ENCODE data around the gene WDR37. TPM values are rescaled to one million over a fixed set of nuclear protein-coding genes. Genes with fewer than 3 reads are reported as not detected.

WDR37 gene
- total RNA-seq, 1 experiment from 2014 or later = 4.5 TPM

- Histone ChIP-seq H4K20me1 (ENCODE audit: low read length) (no peaks in the 10 kb centered on the region), H3K4me1 (ENCODE audit: insufficient read depth, low read length) (no peaks in the 10 kb centered on the region), H2AFZ (ENCODE audit: low read length) (no peak overlapping the region), H3K36me3 (ENCODE audit: low read depth, low read length) (no peaks in the 10 kb centered on the region), H3K9ac (ENCODE audit: low read length) (no peak overlapping the region), H3F3A (ENCODE audit: low read length, unreplicated experiment) (no peaks in the 10 kb centered on the region), H3K79me2 (ENCODE audit: low read length) (no peaks in the 10 kb centered on the region), H3K27me3 (ENCODE audit: low read length) (no peaks in the 10 kb centered on the region), H3K4me2 (ENCODE audit: low read length) (no peak overlapping the region), H3K9me3 (ENCODE audit: low read length) (no peaks in the 10 kb centered on the region), H3K27ac (ENCODE audit: low read length) (no peak overlapping the region), H3K4me3 (ENCODE audit: low read length) (no peak overlapping the region), H3K9me2 (replicated peaks; ENCODE audit: low read length) (no peaks in the 10 kb centered on the region)
- TF ChIP-seq EZH2 (IDR thresholded peaks at IDR 0.05; ENCODE audit: low read length, unreplicated experiment) (no peak), CTCF (conservative IDR thresholded peaks at IDR 0.05; ENCODE audit: low read depth, low read length) (no peak), EZH2phosphoT487 (IDR thresholded peaks at IDR 0.05; ENCODE audit: borderline replicate concordance, low read length) (no peak)
- intact Hi-C loops (cut with micrococcal nuclease) = no loop called here
- BruUV-seq (replicated peaks) = no TSS peak
- ATAC-seq (no peak), DNase-seq (no peak)
- ChIA-PET CTCF (no interaction called here), POLR2A (ENCODE audit: unreplicated experiment) (no interaction called here)
These were observed 18.0 kb downstream of the WDR37 start for GRCh38 chr10:1074052-1074747.

GRCh38 chr10:1074748-1075308 is 18.6 kb downstream of the WDR37 start:
- H3F3A ChIP-seq (ENCODE audit: low read length, unreplicated experiment) = no peaks in the 10 kb centered on the region
- H3K27ac ChIP-seq (ENCODE audit: low read length) = no peak overlapping the region
- CTCF ChIA-PET = no interaction called here
- H3K36me3 ChIP-seq (ENCODE audit: low read depth, low read length) = no peaks in the 10 kb centered on the region
- DNase-seq (no peak), ATAC-seq (no peak)
- no peaks in the 10 kb centered on the region for H4K20me1 ChIP-seq (ENCODE audit: low read length)
- no peaks in the 10 kb centered on the region for H3K9me3 ChIP-seq (ENCODE audit: low read length)
- H3K27me3 ChIP-seq (ENCODE audit: low read length) = no peaks in the 10 kb centered on the region
- no peaks in the 10 kb centered on the region for H3K4me1 ChIP-seq (ENCODE audit: insufficient read depth, low read length)
- no peak overlapping the region for H3K4me2 ChIP-seq (ENCODE audit: low read length)
- no peaks in the 10 kb centered on the region for H3K79me2 ChIP-seq (ENCODE audit: low read length)
- no peak overlapping the region for H3K4me3 ChIP-seq (ENCODE audit: low read length)
- POLR2A ChIA-PET (ENCODE audit: unreplicated experiment) = interaction anchor here (0.6 kb wide), 1 partner anchor 81 kb away, joined by 6 read pairs; no protein-coding TSS in a partner anchor
- intact Hi-C loops (cut with micrococcal nuclease) = no loop called here
- no peak overlapping the region for H3K9ac ChIP-seq (ENCODE audit: low read length)
- TF ChIP-seq CTCF (conservative IDR thresholded peaks at IDR 0.05; ENCODE audit: low read depth, low read length) = peak; percentile 29; the same call in 1 of the 2 replicates
- TF ChIP-seq EZH2phosphoT487 (IDR thresholded peaks at IDR 0.05; ENCODE audit: borderline replicate concordance, low read length) = no peak
- no peak for TF ChIP-seq EZH2 (IDR thresholded peaks at IDR 0.05; ENCODE audit: low read length, unreplicated experiment)
- H3K9me2 ChIP-seq (replicated peaks; ENCODE audit: low read length) = no peaks in the 10 kb centered on the region
- no peak overlapping the region for H2AFZ ChIP-seq (ENCODE audit: low read length)
- BruUV-seq (replicated peaks) = no TSS peak

GRCh38 chr10:1078668-1079067 is 22.5 kb downstream of the WDR37 start:
- H2AFZ ChIP-seq (ENCODE audit: low read length) = no peak overlapping the region
- H3K4me2 ChIP-seq (ENCODE audit: low read length) = no peak overlapping the region
- intact Hi-C loops (cut with micrococcal nuclease) = no loop called here
- H4K20me1 ChIP-seq (ENCODE audit: low read length) = no peaks in the 10 kb centered on the region
- H3F3A ChIP-seq (ENCODE audit: low read length, unreplicated experiment) = no peaks in the 10 kb centered on the region
- H3K9me3 ChIP-seq (ENCODE audit: low read length) = no peaks in the 10 kb centered on the region
- ChIA-PET CTCF (no interaction called here), POLR2A (ENCODE audit: unreplicated experiment) (no interaction called here)
- H3K27me3 ChIP-seq (ENCODE audit: low read length) = no peaks in the 10 kb centered on the region
- no peaks in the 10 kb centered on the region; the same call in 1 of the 2 replicates for H3K36me3 ChIP-seq (ENCODE audit: low read depth, low read length)
- no peaks in the 10 kb centered on the region for H3K4me1 ChIP-seq (ENCODE audit: insufficient read depth, low read length)
- H3K79me2 ChIP-seq (ENCODE audit: low read length) = no peaks in the 10 kb centered on the region
- no peak for ATAC-seq
- H3K9ac ChIP-seq (ENCODE audit: low read length) = no peak overlapping the region
- H3K4me3 ChIP-seq (ENCODE audit: low read length) = no peak overlapping the region
- no peak for TF ChIP-seq CTCF (conservative IDR thresholded peaks at IDR 0.05; ENCODE audit: low read depth, low read length)
- TF ChIP-seq EZH2 (IDR thresholded peaks at IDR 0.05; ENCODE audit: low read length, unreplicated experiment) = no peak
- TF ChIP-seq EZH2phosphoT487 (IDR thresholded peaks at IDR 0.05; ENCODE audit: borderline replicate concordance, low read length) = no peak
- H3K27ac ChIP-seq (ENCODE audit: low read length) = no peak overlapping the region
- no peaks in the 10 kb centered on the region for H3K9me2 ChIP-seq (replicated peaks; ENCODE audit: low read length)
- DNase-seq = no peak
- no TSS peak for BruUV-seq (replicated peaks)
